Uterus (tissue), 4 donors: ENCODE measurements around the gene KLF7. TPM values are rescaled to one million over a fixed set of nuclear protein-coding genes. Genes with fewer than 3 reads are reported as not detected.

Experiments
- DNase-seq, 2 donors: peaks; one replicate each; pipeline ENCODE4 v3.0.0-alpha.2; 2019 to 2020
- H3K27ac ChIP-seq, 2 donors: fragments of 200-600 bp; sonication (generic); 1 replicate in 1 of 2; 2 replicates in 1 of 2; pipeline ENCODE4 v1.5.1; 2016 to 2018
- H3K27me3 ChIP-seq, 2 donors: fragments of 200-600 bp; sonication (generic); one replicate each; pipeline ENCODE4 v1.5.1; 2018 to 2019; ENCODE audit warnings: control low read depth in 1 of 2
- H3K36me3 ChIP-seq, 2 donors: fragments of 200-600 bp; sonication (generic); one replicate each; pipeline ENCODE4 v1.5.1; 2019; ENCODE audit warnings: control low read depth in 1 of 2
- H3K4me1 ChIP-seq, 2 donors: fragments of 200-600 bp; sonication (generic); one replicate each; pipeline ENCODE4 v1.5.1; 2018 to 2019; ENCODE audit warnings: control low read depth in 1 of 2
- H3K4me3 ChIP-seq, 2 donors: fragments of 200-600 bp; sonication (generic); 1 replicate in 1 of 2; 2 replicates in 1 of 2; pipeline ENCODE4 v1.5.1; 2018 to 2019; ENCODE audit warnings: mild to moderate bottlenecking in 1 of 2
- H3K9me3 ChIP-seq, 2 donors: fragments of 200-600 bp; sonication (generic); one replicate each; pipeline ENCODE4 v1.5.1; 2019; ENCODE audit warnings: control low read depth in 1 of 2
- CTCF ChIP-seq, 4 experiments: fragments of 200-600 bp in 2 of 4; fragments of 450-650 bp in 2 of 4; sonication (generic) in 2 of 4; IDR thresholded peaks; one replicate each; pipeline ENCODE4 v1.5.1; 2016 to 2019; ENCODE audit warnings: antibody characterized with exemption in 4 of 4, mild to moderate bottlenecking in 2 of 4, moderate library complexity in 1 of 4
- POLR2A ChIP-seq, 2 donors: fragments of 450-650 bp; IDR thresholded peaks; one replicate each; pipeline ENCODE4 v1.6.1; 2016; ENCODE audit warnings: antibody characterized with exemption in 2 of 2, mild to moderate bottlenecking in 1 of 2, moderate library complexity in 1 of 2
- intact Hi-C: fragments of 100-400 bp; cut with DNase I; formaldehyde crosslinking; loops from one replicate; pipeline ENCODE4 v1.15.1; 2023; ENCODE audit warnings: low total_unique reads
- total RNA-seq, 4 donors: library from RNA; depleted of rRNA in 3 of 4; stranded (reverse); fragments of >200 nt in 3 of 4; gene quantifications; one replicate each; pipeline versions ENCODE4 v1.1.0 to v1.2.4, GENCODE V29; 2014 to 2023
- donor health status: DM: yes; HTN: yes; CAD: no.

Gene KLF7
- total RNA-seq, 4 donors from 2014 or later: 20.9 to 96.0 (median 39.4) TPM

GRCh38 chr2:207137596-207138337, 28.0 kb downstream of the KLF7 start:
- DNase-seq: no peak
- no peaks in the 10 kb centered on the region for H3K36me3 ChIP-seq
- TF ChIP-seq POLR2A (IDR thresholded peaks at IDR 0.05) (no peak), CTCF (IDR thresholded peaks at IDR 0.05) (no peak)
- H3K4me1 ChIP-seq: peaks cover 37 to 38% of the 10 kb centered on the region in 2 donors
- H3K9me3 ChIP-seq: no peaks in the 10 kb centered on the region
- no peaks in the 10 kb centered on the region for H3K27me3 ChIP-seq
- no peak overlapping the region for H3K4me3 ChIP-seq
- intact Hi-C loops: no loop called here
- peak overlapping the region; percentile 82 to 100 for H3K27ac ChIP-seq

GRCh38 chr2:207136874-207137273, 28.9 kb downstream of the KLF7 start:
- DNase-seq: no peak
- TF ChIP-seq POLR2A (IDR thresholded peaks at IDR 0.05) (no peak), CTCF (IDR thresholded peaks at IDR 0.05) (no peak)
- Histone ChIP-seq H3K4me1 (peaks cover 29 to 32% of the 10 kb centered on the region in 2 donors), H3K27me3 (no peaks in the 10 kb centered on the region), H3K4me3 (no peak overlapping the region), H3K36me3 (no peaks in the 10 kb centered on the region), H3K27ac (peak overlapping the region; percentile 82 to 100), H3K9me3 (no peaks in the 10 kb centered on the region)
- intact Hi-C loops: no loop called here

- intact Hi-C loops: no loop called here
- Histone ChIP-seq H3K36me3 (no peaks in the 10 kb centered on the region), H3K4me1 (peaks cover 20 to 32% of the 10 kb centered on the region in 2 donors), H3K27me3 (no peaks in the 10 kb centered on the region), H3K4me3 (no peak overlapping the region), H3K27ac (peak overlapping the region; percentile 82 to 100), H3K9me3 (no peaks in the 10 kb centered on the region)
- TF ChIP-seq POLR2A (IDR thresholded peaks at IDR 0.05): no peak
- no peak for TF ChIP-seq CTCF (IDR thresholded peaks at IDR 0.05)
- no peak for DNase-seq
Observed at GRCh38 chr2:207135801-207136457, 29.8 kb downstream of the KLF7 start.

GRCh38 chr2:207135340-207135739, 30.4 kb downstream of the KLF7 start:
- peaks cover 20 to 32% of the 10 kb centered on the region in 2 donors for H3K4me1 ChIP-seq
- intact Hi-C loops: no loop called here

More at GRCh38 chr2:207135340-207135739, 30.4 kb downstream of the KLF7 start:
- Histone ChIP-seq H3K4me3 (no peak overlapping the region), H3K9me3 (no peaks in the 10 kb centered on the region), H3K27ac (peak overlapping the region; percentile 82 to 100), H3K27me3 (no peaks in the 10 kb centered on the region), H3K36me3 (no peaks in the 10 kb centered on the region)
- no peak for DNase-seq
- TF ChIP-seq CTCF (IDR thresholded peaks at IDR 0.05): no peak
- no peak for TF ChIP-seq POLR2A (IDR thresholded peaks at IDR 0.05)
